ENCODE data around the gene GTSF1L. TPM values are rescaled to one million over a fixed set of nuclear protein-coding genes. Genes with fewer than 3 reads are reported as not detected.

The GTSF1L gene
- total RNA-seq, 1 donor from 2014 or later = 1.3 TPM

DNA sequence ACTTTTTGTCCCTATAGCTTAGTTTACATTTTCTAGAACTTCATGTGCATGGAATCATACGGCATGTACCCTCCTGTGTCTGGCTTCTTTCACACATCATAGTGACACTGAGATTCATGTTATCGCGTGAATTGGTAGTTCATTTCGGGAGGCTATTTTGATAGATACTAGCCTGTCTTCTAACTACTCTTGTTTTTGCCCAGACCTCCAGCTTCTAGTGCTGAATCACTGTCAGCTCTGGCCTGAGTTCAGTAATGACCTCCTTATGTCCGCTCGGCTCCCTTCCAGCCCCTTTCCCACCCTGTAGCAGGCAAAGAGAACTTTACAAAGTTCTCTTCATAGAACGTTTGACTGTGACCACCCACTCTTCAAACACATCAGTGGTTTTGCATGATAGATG is 45.8 kb downstream of the GTSF1L start:
- intact Hi-C loops (cut with micrococcal nuclease) = loop anchor here (5.0 kb wide), 2 partner anchors 906 to 966 kb away; no protein-coding TSS in a partner anchor
- POLR2A ChIA-PET = interaction anchor here (0.5 to 5.3 kb wide), 16 partner anchors 8 to 1219 kb away, joined by 3 to 287 read pairs (median 8); partner anchors contain the start of genes IFT52, MYBL2 and SRSF6
- TF ChIP-seq, protein P1, sequence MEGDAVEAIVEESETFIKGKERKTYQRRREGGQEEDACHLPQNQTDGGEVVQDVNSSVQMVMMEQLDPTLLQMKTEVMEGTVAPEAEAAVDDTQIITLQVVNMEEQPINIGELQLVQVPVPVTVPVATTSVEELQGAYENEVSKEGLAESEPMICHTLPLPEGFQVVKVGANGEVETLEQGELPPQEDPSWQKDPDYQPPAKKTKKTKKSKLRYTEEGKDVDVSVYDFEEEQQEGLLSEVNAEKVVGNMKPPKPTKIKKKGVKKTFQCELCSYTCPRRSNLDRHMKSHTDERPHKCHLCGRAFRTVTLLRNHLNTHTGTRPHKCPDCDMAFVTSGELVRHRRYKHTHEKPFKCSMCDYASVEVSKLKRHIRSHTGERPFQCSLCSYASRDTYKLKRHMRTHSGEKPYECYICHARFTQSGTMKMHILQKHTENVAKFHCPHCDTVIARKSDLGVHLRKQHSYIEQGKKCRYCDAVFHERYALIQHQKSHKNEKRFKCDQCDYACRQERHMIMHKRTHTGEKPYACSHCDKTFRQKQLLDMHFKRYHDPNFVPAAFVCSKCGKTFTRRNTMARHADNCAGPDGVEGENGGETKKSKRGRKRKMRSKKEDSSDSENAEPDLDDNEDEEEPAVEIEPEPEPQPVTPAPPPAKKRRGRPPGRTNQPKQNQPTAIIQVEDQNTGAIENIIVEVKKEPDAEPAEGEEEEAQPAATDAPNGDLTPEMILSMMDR (IDR thresholded peaks at IDR 0.05) = no peak
- ATAC-seq (ENCODE audit: low read depth) (no peak), DNase-seq (no peak)
- H3K4me3 Mint-ChIP-seq = peak overlapping the region; percentile 73
- peak overlapping the region; percentile 97 for H3K27ac Mint-ChIP-seq
- CTCF ChIA-PET = interaction anchor here (0.7 to 2.7 kb wide), 6 partner anchors 9 to 143 kb away, joined by 3 to 9 read pairs (median 8); partner anchors contain the start of gene IFT52
- H3K27me3 Mint-ChIP-seq = no peaks in the 10 kb centered on the region
- H3K4me1 Mint-ChIP-seq = peaks cover 66% of the 10 kb centered on the region
- H3K36me3 Mint-ChIP-seq (ENCODE audit: low read depth) = peaks cover 43% of the 10 kb centered on the region
- no peaks in the 10 kb centered on the region for H3K9me3 Mint-ChIP-seq

DNA sequence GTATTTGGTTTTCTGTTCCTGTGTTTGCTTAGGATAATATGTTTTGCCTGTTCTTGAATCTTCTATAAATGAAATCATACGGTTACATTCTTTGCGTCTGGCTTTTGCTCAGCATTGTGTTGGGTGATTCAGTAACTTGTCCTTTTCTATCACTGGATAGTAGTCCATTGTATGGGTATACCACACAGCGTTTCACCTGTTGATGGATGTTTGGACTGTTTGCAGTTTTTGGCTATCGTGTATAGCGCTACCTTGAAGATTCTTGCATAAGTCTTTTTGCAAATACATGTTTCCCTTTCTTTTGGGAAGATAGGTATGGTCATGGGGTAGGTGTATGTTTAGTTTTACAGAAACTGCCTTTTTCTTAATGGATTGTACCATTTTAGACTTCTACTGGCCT is 50.4 kb downstream of the GTSF1L start:
- peaks cover 42% of the 10 kb centered on the region for H3K4me1 Mint-ChIP-seq
- TF ChIP-seq, protein P1 (IDR thresholded peaks at IDR 0.05) = no peak
- H3K27ac Mint-ChIP-seq = no peak overlapping the region
- intact Hi-C loops (cut with micrococcal nuclease) = no loop called here
- CTCF ChIA-PET = no interaction called here
- POLR2A ChIA-PET = no interaction called here
- no peaks in the 10 kb centered on the region for H3K9me3 Mint-ChIP-seq
- DNase-seq (no peak), ATAC-seq (ENCODE audit: low read depth) (no peak)
- no peak overlapping the region for H3K4me3 Mint-ChIP-seq
- no peaks in the 10 kb centered on the region for H3K27me3 Mint-ChIP-seq
- H3K36me3 Mint-ChIP-seq (ENCODE audit: low read depth) = peaks cover 58% of the 10 kb centered on the region

Other genes starting within 250 kb of the GTSF1L start
- 18.9 and 22.5 TPM in 2 replicates for gene L3MBTL1, start 219.3 kb downstream of the GTSF1L start, total RNA-seq
- 0.73 and 1.1 TPM in 2 replicates for gene SGK2, start 168.0 kb downstream of the GTSF1L start, total RNA-seq
- 18.7 and 20.8 TPM in 2 replicates for gene IFT52, start 136.1 kb downstream of the GTSF1L start, total RNA-seq
- 99.5 and 102 TPM in 2 replicates for gene MYBL2, start 59.9 kb downstream of the GTSF1L start, total RNA-seq
- 4.8 and 5.0 TPM in 2 replicates for gene TOX2, start 187.8 kb upstream of the GTSF1L start, total RNA-seq

Measured in activated B cell treated with CpG ODN at 0.5 μM for 24 hours (primary cell).